ENCODE data around the gene CHRDL2.
A peak's percentile ranks its signal among the peaks of the same experiment; 100 is the strongest.

CHRDL2 gene

DNA sequence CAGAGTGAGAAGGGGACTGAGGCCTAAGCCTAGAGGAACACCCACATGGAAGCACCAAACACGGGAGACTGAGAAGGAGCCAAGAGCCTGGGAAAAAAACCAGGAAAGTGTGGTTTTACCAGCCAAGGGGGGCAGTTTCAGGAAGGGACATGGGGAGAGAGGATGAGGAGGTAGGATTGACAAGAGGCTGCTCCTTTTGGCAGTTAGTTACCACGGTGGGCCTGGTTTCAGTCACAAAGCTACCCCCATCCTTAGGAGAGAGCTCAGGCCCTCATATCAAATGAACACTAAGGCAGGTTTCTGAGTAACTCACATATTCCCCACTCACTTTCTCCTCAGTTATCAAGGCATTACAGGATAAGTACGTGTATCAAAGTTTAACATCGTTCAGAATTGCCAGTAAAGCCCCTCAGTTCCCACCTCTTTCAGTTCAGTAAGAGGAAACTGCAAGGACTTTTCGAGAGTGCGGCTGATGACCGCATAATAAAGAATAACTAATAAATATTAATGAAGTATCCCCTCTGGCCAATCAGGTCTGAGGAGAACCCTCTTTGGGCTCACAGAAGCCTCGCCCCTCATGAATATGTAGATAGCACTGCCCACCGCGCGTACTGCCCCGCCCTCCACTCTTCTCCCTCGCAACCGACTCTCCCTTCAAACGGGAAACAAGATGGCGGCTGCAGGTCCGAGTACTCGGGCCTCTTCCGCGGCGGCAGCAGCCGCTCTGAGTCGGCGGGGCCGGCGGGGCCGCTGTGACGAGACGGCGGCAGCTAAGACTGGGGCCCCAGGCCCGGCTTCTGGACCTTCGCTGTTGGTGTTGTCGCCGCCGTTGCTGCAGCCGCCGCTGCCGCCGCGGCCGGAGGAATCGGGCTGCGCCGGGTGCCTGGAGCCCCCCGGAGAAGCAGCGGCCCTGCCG lies 17.2 kb upstream of the CHRDL2 start, which contains the start of gene RNF169:
Gene RNF169, plus strand, starts transcription at position 639 of the 916 bp plus-strand sequence. Its CDS starts 32 bp downstream, at position 671.
- TF ChIP-seq, protein P1, sequence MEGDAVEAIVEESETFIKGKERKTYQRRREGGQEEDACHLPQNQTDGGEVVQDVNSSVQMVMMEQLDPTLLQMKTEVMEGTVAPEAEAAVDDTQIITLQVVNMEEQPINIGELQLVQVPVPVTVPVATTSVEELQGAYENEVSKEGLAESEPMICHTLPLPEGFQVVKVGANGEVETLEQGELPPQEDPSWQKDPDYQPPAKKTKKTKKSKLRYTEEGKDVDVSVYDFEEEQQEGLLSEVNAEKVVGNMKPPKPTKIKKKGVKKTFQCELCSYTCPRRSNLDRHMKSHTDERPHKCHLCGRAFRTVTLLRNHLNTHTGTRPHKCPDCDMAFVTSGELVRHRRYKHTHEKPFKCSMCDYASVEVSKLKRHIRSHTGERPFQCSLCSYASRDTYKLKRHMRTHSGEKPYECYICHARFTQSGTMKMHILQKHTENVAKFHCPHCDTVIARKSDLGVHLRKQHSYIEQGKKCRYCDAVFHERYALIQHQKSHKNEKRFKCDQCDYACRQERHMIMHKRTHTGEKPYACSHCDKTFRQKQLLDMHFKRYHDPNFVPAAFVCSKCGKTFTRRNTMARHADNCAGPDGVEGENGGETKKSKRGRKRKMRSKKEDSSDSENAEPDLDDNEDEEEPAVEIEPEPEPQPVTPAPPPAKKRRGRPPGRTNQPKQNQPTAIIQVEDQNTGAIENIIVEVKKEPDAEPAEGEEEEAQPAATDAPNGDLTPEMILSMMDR (IDR thresholded peaks at IDR 0.05; ENCODE audit: low read length) = no peak
- TF ChIP-seq EZH2 (IDR thresholded peaks at IDR 0.05; ENCODE audit: borderline replicate concordance, low read length) = no peak
- Histone ChIP-seq H3K27me3 (ENCODE audit: insufficient read depth, low read length) (no peaks in the 10 kb centered on the region), H3K36me3 (ENCODE audit: insufficient read depth, low read length) (no peaks in the 10 kb centered on the region)

DNA sequence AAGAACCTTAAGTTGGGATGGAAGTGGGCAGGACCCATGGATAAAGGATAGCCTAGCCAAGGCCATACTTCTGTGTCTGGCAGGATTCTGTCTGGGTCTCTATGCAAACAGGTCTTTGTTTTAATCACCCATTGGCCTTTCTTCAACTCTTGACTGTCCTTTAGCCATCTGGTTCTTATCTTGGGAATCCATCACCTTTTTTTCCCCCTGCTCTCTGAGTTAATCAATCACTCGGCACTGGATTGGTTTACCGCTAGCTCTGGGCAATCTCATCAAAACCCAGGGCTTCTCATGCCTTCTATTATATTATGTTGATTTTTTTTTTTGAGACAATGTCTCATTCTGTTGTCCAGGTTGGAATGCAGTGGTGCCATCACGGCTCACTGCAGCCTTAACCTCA lies 15.6 kb upstream of the CHRDL2 start:
- H3K9me3 ChIP-seq (ENCODE audit: low read length) = no peaks in the 10 kb centered on the region
- no peaks in the 10 kb centered on the region for H3K36me3 ChIP-seq (ENCODE audit: insufficient read depth, low read length)
- peaks cover 26% of the 10 kb centered on the region for H3K79me2 ChIP-seq (ENCODE audit: insufficient read depth, low read length)
- no peak overlapping the region for H3K9ac ChIP-seq (ENCODE audit: low read length)
- H3F3A ChIP-seq (ENCODE audit: insufficient read depth, low read length) = no peaks in the 10 kb centered on the region
- no peaks in the 10 kb centered on the region for H3K9me2 ChIP-seq (ENCODE audit: low read depth, low read length)
- no peak overlapping the region for H2AFZ ChIP-seq (ENCODE audit: low read length)
- H3K4me2 ChIP-seq (ENCODE audit: low read length) = no peak overlapping the region
- no peaks in the 10 kb centered on the region for H4K20me1 ChIP-seq (ENCODE audit: insufficient read depth, low read length)
- TF ChIP-seq, protein P1 (IDR thresholded peaks at IDR 0.05; ENCODE audit: low read length) = no peak
- TF ChIP-seq EZH2 (IDR thresholded peaks at IDR 0.05; ENCODE audit: borderline replicate concordance, low read length) = no peak
- no peak overlapping the region for H3K27ac ChIP-seq (ENCODE audit: low read depth, low read length, poor library complexity, severe bottlenecking)
- H3K4me1 ChIP-seq (ENCODE audit: insufficient read depth, low read length, severe bottlenecking) = peaks cover 27% of the 10 kb centered on the region
- H3K4me3 ChIP-seq (ENCODE audit: low read depth, low read length, poor library complexity, severe bottlenecking) = no peak overlapping the region
- H3K27me3 ChIP-seq (ENCODE audit: insufficient read depth, low read length) = no peaks in the 10 kb centered on the region

More for the DNA sequence above, 17.2 kb upstream of the CHRDL2 start, which contains the start of gene RNF169:
- H3K9ac ChIP-seq (ENCODE audit: low read length) = peak within 1 kb of the TSS; percentile 80
- H3K4me2 ChIP-seq (ENCODE audit: low read length) = peak within 1 kb of the TSS; percentile 90
- no peaks in the 10 kb centered on the region for H3F3A ChIP-seq (ENCODE audit: insufficient read depth, low read length)
- H3K4me3 ChIP-seq (ENCODE audit: low read depth, low read length, poor library complexity, severe bottlenecking) = peak within 1 kb of the TSS; percentile 69
- H3K79me2 ChIP-seq (ENCODE audit: insufficient read depth, low read length) = peaks cover 35% of the 10 kb centered on the region
- no peaks in the 10 kb centered on the region for H3K9me2 ChIP-seq (ENCODE audit: low read depth, low read length)
- peaks cover 30% of the 10 kb centered on the region for H3K4me1 ChIP-seq (ENCODE audit: insufficient read depth, low read length, severe bottlenecking)
- peak within 1 kb of the TSS; percentile 60 for H3K27ac ChIP-seq (ENCODE audit: low read depth, low read length, poor library complexity, severe bottlenecking)
- no peaks in the 10 kb centered on the region for H3K9me3 ChIP-seq (ENCODE audit: low read length)
- no peak within 1 kb of the TSS for H2AFZ ChIP-seq (ENCODE audit: low read length)
- no peaks in the 10 kb centered on the region for H4K20me1 ChIP-seq (ENCODE audit: insufficient read depth, low read length)

DNA sequence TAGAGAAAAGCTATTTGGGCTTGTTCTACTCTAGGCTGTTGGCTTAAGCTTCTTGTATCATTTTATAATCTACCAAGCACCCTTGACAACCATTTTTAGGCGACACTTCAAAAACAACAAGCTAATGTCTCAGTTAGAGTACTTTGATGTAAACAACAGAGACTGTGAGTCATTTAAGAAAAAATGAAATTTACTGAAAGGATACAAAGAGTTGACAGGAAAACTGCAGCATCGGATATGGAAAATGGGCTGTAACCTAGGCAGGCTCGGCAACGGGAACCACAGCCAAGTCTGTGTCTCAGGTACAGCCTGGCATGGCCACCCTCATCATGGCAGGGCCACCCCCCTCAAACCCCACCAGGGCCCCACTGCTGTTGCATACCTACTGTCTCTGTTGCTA lies 13.1 kb upstream of the CHRDL2 start:
- H3K4me1 ChIP-seq (ENCODE audit: insufficient read depth, low read length, severe bottlenecking) = peaks cover 8% of the 10 kb centered on the region
- H3K36me3 ChIP-seq (ENCODE audit: insufficient read depth, low read length) = no peaks in the 10 kb centered on the region
- no peak overlapping the region for H3K27ac ChIP-seq (ENCODE audit: low read depth, low read length, poor library complexity, severe bottlenecking)
- H3K27me3 ChIP-seq (ENCODE audit: insufficient read depth, low read length) = no peaks in the 10 kb centered on the region
- no peak overlapping the region for H3K9ac ChIP-seq (ENCODE audit: low read length)
- no peaks in the 10 kb centered on the region for H3F3A ChIP-seq (ENCODE audit: insufficient read depth, low read length)
- H3K9me3 ChIP-seq (ENCODE audit: low read length) = no peaks in the 10 kb centered on the region
- H3K79me2 ChIP-seq (ENCODE audit: insufficient read depth, low read length) = no peaks in the 10 kb centered on the region; the same call in 1 of the 2 replicates
- TF ChIP-seq, protein P1 (IDR thresholded peaks at IDR 0.05; ENCODE audit: low read length) = no peak
- no peak for TF ChIP-seq EZH2 (IDR thresholded peaks at IDR 0.05; ENCODE audit: borderline replicate concordance, low read length)
- H3K4me3 ChIP-seq (ENCODE audit: low read depth, low read length, poor library complexity, severe bottlenecking) = no peak overlapping the region
- H2AFZ ChIP-seq (ENCODE audit: low read length) = no peak overlapping the region
- no peaks in the 10 kb centered on the region for H3K9me2 ChIP-seq (ENCODE audit: low read depth, low read length)
- no peak overlapping the region for H3K4me2 ChIP-seq (ENCODE audit: low read length)
- H4K20me1 ChIP-seq (ENCODE audit: insufficient read depth, low read length) = no peaks in the 10 kb centered on the region

Data from OCI-LY1 (cell line).